Ovary (tissue), 3 donors: ENCODE results near the gene DNAJC18.

Source experiments
- POLR2A ChIP-seq: fragments of 450-650 bp; IDR thresholded peaks from one replicate; pipeline ENCODE4 v1.6.1; 2017; ENCODE audit warnings: antibody characterized with exemption, mild to moderate bottlenecking, moderate library complexity
- TF ChIP-seq, protein P1 (sequence below), 3 donors: fragments of 450-650 bp in 2 of 3; fragments of 200-600 bp in 1 of 3; IDR thresholded peaks; one replicate each; pipeline versions ENCODE4 v1.5.1 to v1.8.0; 2016 to 2022; ENCODE audit warnings: antibody characterized with exemption in 3 of 3, mild to moderate bottlenecking in 1 of 3
- donor health status: DM: no; HTN: no; CAD: no.

DNA sequence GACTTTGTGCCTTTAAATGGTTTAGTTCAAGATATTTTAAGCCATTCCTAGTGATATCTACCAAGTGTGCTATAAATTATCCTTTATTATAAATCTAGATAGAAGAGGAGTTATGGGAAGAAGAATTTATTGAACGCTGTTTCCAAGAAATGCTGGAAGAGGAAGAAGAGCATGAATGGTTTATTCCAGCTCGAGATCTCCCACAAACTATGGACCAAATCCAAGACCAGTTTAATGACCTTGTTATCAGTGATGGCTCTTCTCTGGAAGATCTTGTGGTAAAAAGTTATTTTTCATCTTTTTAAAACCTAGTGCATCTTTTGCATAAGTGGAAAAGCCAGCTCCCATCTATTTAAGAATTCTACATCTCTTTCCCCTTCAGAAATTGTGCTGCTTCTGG is 74.9 kb downstream of the DNAJC18 start:
- TF ChIP-seq, protein P1, sequence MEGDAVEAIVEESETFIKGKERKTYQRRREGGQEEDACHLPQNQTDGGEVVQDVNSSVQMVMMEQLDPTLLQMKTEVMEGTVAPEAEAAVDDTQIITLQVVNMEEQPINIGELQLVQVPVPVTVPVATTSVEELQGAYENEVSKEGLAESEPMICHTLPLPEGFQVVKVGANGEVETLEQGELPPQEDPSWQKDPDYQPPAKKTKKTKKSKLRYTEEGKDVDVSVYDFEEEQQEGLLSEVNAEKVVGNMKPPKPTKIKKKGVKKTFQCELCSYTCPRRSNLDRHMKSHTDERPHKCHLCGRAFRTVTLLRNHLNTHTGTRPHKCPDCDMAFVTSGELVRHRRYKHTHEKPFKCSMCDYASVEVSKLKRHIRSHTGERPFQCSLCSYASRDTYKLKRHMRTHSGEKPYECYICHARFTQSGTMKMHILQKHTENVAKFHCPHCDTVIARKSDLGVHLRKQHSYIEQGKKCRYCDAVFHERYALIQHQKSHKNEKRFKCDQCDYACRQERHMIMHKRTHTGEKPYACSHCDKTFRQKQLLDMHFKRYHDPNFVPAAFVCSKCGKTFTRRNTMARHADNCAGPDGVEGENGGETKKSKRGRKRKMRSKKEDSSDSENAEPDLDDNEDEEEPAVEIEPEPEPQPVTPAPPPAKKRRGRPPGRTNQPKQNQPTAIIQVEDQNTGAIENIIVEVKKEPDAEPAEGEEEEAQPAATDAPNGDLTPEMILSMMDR (IDR thresholded peaks at IDR 0.05) = no peak
- TF ChIP-seq POLR2A = no peak
